ENCODE measurements around the gene LRRC10.
"Not testable (repeated sequence)": the region's sequence is repeated elsewhere in the genome, so short reads cannot be mapped to it uniquely, and the experiment has no call there.

LRRC10 gene

DNA sequence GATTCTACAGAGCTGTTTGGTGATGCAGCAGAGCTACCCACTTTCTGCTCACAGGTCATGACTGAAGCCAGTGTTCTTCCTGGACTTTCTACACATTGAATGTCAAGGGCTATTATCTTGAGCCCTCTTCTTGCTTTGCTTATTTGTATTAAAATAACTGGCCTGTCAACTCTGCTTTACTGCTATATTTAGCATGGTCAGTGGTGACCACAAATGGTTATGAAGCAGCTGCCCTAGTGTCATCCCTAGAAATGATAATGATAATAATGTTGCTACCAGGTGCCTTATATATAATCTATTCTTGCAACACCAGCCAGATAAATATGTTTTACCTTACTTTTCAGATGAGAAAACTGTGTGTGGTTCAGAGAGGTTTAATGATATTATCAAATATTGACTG is 2.6 kb upstream of the LRRC10 start:
- DNase-seq = no peak

GRCh38 chr12:69610126-69610525 is 581 bp downstream of the LRRC10 start:
- DNase-seq = no peak

GRCh38 chr12:69608114-69608513 is 2.6 kb downstream of the LRRC10 start:
- no peak for DNase-seq

- not testable (repeated sequence) for DNase-seq
Measured at GRCh38 chr12:69604275-69604674, 6.4 kb downstream of the LRRC10 start.

- DNase-seq = not testable (repeated sequence)
Measured at GRCh38 chr12:69603556-69603955, 7.2 kb downstream of the LRRC10 start.

DNA sequence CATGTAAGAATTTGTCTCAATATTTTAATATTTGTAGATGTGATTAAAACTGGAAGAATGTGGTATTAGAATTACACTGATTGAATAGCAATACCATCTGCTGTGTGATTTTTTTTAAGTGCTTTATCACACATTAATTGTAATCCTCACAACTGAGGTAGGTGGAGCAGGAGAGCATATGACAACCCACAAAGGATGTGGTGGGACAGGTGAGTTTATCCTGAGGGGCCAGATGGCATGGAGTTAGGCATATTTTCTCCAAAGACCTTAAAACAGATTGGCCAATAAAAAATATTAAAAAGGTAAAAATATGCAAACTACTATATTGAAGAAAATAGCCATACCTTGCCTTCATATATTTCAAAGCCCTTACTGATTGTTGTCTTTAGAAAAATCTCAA is 7.8 kb downstream of the LRRC10 start:
- no peak for DNase-seq

DNA sequence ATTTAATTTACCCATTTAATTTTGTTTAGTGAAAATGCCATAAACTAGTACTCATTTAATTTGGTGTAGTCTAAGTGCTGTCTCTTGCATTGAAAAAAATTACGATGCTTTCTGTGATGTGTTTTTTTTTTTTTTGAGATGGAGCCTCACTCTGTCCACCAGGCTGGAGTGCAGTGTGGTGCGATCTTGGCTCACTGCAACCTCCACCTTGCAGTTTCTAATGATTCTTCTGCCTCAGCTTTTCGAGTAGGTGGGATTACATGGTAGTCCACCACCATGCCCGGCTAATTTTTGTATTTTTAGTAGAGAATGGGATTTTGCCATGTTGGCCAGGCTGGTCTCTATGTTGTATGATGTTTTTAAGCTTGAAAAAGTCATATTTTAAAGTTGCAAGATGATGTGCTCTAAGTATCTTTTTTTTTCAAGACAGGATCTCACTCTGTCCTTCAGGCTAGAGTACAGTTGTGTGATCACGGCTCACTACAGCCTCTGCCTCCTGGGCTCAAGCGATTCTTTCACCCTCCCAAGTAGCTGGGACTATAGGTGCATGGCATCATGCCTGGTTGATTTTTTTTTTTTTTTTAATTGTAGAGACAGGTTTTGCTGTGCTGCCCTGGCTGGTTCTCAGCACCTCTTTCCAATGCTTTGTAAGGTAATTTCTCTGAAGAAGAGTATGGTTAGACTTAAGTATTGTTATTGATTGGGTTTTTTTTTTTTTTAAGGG is 8.6 kb downstream of the LRRC10 start:
- no peak for DNase-seq

GRCh38 chr12:69600804-69601203 is 9.9 kb downstream of the LRRC10 start:
- DNase-seq = no peak

DNA sequence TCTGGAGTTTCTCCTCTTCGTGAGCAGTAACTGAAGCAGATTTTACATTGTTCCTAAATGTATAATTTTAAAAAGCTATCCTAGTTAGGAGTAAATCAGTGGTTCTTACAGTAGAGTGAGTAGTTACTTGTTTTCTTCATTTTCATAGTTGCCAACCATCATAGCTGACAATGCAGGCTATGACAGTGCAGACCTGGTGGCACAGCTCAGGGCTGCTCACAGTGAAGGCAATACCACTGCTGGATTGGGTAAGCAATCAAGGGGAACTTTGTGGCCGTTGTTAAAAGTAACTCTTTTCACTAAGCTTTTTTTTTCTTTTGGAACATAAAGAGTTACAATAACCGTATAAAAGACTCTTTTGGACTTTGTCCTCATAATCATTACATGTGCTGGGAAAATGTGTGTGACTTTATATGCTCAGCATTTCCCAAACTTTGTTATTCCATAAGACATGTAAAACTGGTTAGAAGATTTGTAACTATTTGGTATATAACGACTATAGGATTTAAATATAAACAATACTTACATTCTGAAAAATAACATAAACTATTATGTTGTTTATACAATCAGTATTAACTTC is 12.4 kb downstream of the LRRC10 start:
- DNase-seq = no peak

DNA sequence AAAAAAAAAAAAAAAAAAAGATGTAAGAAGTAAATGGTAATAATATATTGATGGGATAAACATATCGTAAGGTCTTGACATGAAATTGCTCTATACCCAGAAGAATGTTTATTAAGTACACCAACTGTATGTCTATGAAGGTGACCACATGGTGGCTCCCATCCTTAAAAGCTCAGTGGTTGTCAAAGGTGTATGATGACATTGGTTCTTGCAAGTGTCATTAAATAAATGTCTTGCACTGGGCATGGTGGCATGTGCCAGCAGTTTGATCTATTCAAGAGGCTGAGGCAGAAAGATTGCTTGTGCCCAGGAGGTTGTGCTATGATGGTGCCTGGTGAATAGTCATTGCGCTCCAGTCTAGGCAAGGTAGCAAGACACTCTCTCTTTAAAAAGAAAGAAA is 15.0 kb downstream of the LRRC10 start:
- no peak for DNase-seq

- DNase-seq = no peak
Measured at GRCh38 chr12:69589082-69589481, 21.6 kb downstream of the LRRC10 start.

DNA sequence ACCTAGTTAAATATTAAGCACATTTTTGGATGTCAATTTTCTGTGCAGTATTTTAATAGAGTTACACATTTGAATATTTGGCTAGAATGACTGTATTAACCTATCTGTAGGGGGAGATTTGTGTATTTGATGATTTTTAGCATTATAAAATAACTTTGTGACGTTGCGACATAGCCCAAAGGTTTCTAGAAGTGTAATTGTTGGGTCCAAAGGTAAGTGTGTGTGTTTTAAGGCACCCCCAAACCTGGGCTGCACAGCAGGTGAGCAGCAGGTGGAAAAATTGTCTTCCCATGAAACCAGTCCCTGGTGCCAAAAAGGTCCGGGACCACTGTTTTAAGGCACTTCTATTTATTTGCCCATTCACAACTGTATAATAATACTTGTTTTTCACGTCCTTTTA is 22.2 kb downstream of the LRRC10 start:
- DNase-seq = no peak

GRCh38 chr12:69585189-69586062 is 25.3 kb downstream of the LRRC10 start, which contains the start of gene CCT2:
Gene CCT2, plus strand, starts transcription at chr12:69585459. Its CDS starts 63 bp downstream, at chr12:69585522.
- peak; percentile 85 for DNase-seq

GRCh38 chr12:69583203-69583602 is 27.5 kb downstream of the LRRC10 start:
- no peak for DNase-seq

GRCh38 chr12:69580074-69580473 is 30.6 kb downstream of the LRRC10 start:
- no peak for DNase-seq

GRCh38 chr12:69579029-69579428 is 31.7 kb downstream of the LRRC10 start:
- no peak for DNase-seq

DNA sequence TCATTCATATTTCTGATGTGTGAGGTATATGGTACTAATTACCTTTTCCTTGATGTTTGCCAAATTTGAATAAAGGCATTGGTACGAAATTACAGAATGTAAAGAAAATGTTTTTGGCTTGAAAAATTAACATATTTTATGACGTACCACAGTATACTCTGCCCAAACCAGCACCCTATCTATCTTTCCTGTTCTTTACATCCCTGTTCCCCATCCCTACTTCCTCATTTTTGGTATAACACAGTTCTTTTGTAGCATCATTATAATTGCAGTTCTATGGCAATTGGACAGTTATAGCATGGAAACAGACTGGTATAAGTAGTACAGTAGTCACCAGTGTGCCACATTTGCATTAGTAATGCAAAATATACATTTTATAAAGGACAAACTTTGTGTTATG is 32.4 kb downstream of the LRRC10 start:
- DNase-seq = no peak

- DNase-seq = no peak
Measured at GRCh38 chr12:69575346-69575745, 35.4 kb downstream of the LRRC10 start.

GRCh38 chr12:69570545-69571399 is 39.9 kb downstream of the LRRC10 start:
- no peak for DNase-seq

- no peak for DNase-seq
Measured at GRCh38 chr12:69570000-69570516, 40.6 kb downstream of the LRRC10 start.

GRCh38 chr12:69569236-69569635 is 41.5 kb downstream of the LRRC10 start:
- no peak for DNase-seq

DNA sequence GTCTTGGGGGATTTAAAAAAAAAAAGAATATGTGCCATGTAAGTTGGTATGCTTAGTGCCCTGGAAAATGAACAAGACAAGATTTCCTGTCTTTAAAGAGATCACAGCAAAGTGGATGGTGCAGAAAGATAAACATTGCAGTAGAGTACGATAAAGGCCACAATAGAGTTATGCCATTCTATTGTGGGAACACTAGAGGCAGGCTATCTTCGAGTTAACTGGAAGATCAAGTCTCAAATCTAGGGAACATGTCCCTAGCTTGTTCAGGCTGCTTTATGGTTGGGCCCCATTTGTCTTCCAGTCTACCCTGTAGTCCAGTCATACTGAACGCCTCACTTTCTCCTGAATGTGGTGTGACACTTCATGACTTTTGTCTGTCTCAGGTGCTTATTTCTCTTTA is 44.1 kb downstream of the LRRC10 start:
- DNase-seq = no peak
